ENCODE measurements around the gene RNPEP.

DNA sequence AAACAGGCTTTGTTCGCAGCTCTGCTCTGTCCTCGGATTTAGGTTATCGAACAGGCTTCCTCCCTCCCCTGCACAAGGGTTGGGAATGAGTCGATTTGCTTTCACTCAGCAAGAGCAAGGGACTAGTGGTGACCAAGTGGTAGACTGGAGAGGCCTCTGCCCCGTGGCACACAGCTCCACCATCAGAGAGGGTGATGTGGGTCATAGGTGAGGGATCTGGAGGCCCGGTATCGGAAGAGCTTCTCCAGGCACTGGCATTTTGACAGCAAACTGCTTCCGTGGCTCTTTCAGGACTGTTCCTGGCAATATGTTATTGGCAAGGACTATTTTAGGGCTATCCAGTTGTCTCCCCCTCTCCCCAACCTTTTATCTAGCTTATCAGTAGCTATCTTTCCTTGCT, 24.9 kb downstream of the RNPEP start:
- TF ChIP-seq CTCF (conservative IDR thresholded peaks at IDR 0.05) = no peak
- no peak for TF ChIP-seq EZH2 (IDR thresholded peaks at IDR 0.05; ENCODE audit: low read depth)

All from PC-9 (cell line).